ENCODE data around the gene ZNF804A. TPM values are rescaled to one million over a fixed set of nuclear protein-coding genes. Genes with fewer than 3 reads are reported as not detected.

The ZNF804A gene
- total RNA-seq, 1 experiment from 2014 or later = 3.4 TPM

DNA sequence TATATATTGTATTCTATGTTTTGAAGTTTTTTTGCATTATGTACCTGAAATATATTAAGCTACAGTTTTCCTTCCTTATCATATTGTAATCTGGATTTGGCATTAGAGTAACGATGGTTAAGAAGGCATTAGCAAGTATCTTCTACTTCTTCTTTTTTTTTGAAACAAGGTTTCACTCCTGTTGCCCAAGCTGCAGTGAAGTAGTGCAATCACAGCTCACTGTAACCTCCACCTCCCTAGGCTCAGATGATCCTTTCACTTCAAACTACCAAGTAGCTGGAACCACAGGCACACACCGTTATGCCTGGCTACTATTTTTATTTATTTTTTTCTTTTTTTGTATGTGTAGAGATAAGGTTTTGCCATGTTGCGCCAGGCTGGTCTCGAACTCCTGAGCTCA is 201.1 kb downstream of the ZNF804A start:
- POLR2A ChIA-PET (ENCODE audit: low non-redundant PET) = no interaction called here
- CTCF ChIA-PET = no interaction called here
- DNase-seq (ENCODE audit: low spot score) = no peak
- H3K4me3 ChIP-seq (ENCODE audit: low read depth, low read length, poor library complexity, severe bottlenecking) = no peak overlapping the region
- H3K27me3 ChIP-seq (replicated peaks; ENCODE audit: insufficient read depth, low read depth, low read length, poor library complexity) = no peaks in the 10 kb centered on the region
- TF ChIP-seq EZH2 (IDR thresholded peaks at IDR 0.05; ENCODE audit: borderline replicate concordance, low read depth, low read length, poor library complexity, severe bottlenecking) = no peak
- TF ChIP-seq, protein P1, sequence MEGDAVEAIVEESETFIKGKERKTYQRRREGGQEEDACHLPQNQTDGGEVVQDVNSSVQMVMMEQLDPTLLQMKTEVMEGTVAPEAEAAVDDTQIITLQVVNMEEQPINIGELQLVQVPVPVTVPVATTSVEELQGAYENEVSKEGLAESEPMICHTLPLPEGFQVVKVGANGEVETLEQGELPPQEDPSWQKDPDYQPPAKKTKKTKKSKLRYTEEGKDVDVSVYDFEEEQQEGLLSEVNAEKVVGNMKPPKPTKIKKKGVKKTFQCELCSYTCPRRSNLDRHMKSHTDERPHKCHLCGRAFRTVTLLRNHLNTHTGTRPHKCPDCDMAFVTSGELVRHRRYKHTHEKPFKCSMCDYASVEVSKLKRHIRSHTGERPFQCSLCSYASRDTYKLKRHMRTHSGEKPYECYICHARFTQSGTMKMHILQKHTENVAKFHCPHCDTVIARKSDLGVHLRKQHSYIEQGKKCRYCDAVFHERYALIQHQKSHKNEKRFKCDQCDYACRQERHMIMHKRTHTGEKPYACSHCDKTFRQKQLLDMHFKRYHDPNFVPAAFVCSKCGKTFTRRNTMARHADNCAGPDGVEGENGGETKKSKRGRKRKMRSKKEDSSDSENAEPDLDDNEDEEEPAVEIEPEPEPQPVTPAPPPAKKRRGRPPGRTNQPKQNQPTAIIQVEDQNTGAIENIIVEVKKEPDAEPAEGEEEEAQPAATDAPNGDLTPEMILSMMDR (conservative IDR thresholded peaks at IDR 0.05; ENCODE audit: low read depth, low read length) = no peak
- no TSS peak for BruUV-seq (replicated peaks)
- H3K4me1 ChIP-seq (ENCODE audit: insufficient read depth, low read length, poor library complexity, severe bottlenecking) = no peaks in the 10 kb centered on the region
- no peak overlapping the region for H3K27ac ChIP-seq (ENCODE audit: low read depth, low read length, poor library complexity, severe bottlenecking)
- H3K9me3 ChIP-seq (ENCODE audit: low read depth, low read length, poor library complexity, severe bottlenecking) = no peaks in the 10 kb centered on the region
- no peaks in the 10 kb centered on the region for H3K36me3 ChIP-seq (ENCODE audit: insufficient read depth, low read length, poor library complexity, severe bottlenecking)
- intact Hi-C loops (cut with micrococcal nuclease; ENCODE audit: unreplicated experiment) = no loop called here

DNA sequence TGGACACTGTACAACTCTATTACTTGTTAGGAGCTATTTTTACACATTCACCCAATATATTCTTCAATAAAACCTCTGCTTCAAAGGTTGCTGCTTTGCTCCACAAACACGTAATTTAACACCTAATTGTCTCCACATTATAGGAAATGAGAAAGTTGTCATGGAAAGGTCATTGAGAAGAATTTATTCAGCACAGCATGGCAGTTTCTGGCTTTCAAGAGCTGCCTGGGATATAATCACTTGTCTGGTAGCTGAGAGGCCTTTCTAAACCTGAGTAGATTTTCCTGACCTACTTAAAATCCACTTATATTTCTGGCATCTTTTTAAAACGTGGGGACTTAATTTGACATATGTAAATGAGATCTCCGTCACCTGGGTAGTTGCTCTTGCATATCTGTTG is 216.1 kb downstream of the ZNF804A start:
- CTCF ChIA-PET = no interaction called here

DNA sequence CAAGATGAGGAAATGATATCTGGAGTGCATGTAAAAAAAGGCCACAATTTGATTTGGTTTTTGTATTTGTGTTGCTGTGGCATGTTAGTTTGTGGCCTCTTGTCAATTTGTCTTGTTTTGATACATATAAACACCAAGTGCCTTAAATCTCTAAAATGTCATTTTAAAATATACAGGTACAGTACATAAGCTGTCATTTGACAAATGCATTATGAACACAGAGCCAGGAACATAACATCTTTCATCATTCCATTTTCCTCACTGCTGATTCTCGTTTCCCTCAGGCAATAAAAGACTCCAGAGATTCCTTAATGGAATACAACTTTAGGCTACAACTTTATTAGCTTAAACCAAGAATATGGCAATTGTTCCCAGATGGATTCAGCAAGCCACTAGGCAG is 217.5 kb downstream of the ZNF804A start:
- no TSS peak for BruUV-seq (replicated peaks)
- ChIA-PET CTCF (no interaction called here), POLR2A (ENCODE audit: low non-redundant PET) (no interaction called here)
- Histone ChIP-seq H3K4me1 (ENCODE audit: insufficient read depth, low read length, poor library complexity, severe bottlenecking) (no peaks in the 10 kb centered on the region), H3K4me3 (ENCODE audit: low read depth, low read length, poor library complexity, severe bottlenecking) (no peak overlapping the region), H3K27me3 (replicated peaks; ENCODE audit: insufficient read depth, low read depth, low read length, poor library complexity) (no peaks in the 10 kb centered on the region), H3K9me3 (ENCODE audit: low read depth, low read length, poor library complexity, severe bottlenecking) (no peaks in the 10 kb centered on the region), H3K27ac (ENCODE audit: low read depth, low read length, poor library complexity, severe bottlenecking) (no peak overlapping the region), H3K36me3 (ENCODE audit: insufficient read depth, low read length, poor library complexity, severe bottlenecking) (no peaks in the 10 kb centered on the region)
- TF ChIP-seq, protein P1 (conservative IDR thresholded peaks at IDR 0.05; ENCODE audit: low read depth, low read length) = no peak
- no peak for TF ChIP-seq EZH2 (IDR thresholded peaks at IDR 0.05; ENCODE audit: borderline replicate concordance, low read depth, low read length, poor library complexity, severe bottlenecking)
- intact Hi-C loops (cut with micrococcal nuclease; ENCODE audit: unreplicated experiment) = no loop called here
- DNase-seq (ENCODE audit: low spot score) = no peak

More for the DNA sequence above, 216.1 kb downstream of the ZNF804A start:
- TF ChIP-seq EZH2 (IDR thresholded peaks at IDR 0.05; ENCODE audit: borderline replicate concordance, low read depth, low read length, poor library complexity, severe bottlenecking) = no peak
- TF ChIP-seq, protein P1 (conservative IDR thresholded peaks at IDR 0.05; ENCODE audit: low read depth, low read length) = no peak
- Histone ChIP-seq H3K36me3 (ENCODE audit: insufficient read depth, low read length, poor library complexity, severe bottlenecking) (no peaks in the 10 kb centered on the region), H3K27me3 (replicated peaks; ENCODE audit: insufficient read depth, low read depth, low read length, poor library complexity) (no peaks in the 10 kb centered on the region), H3K4me1 (ENCODE audit: insufficient read depth, low read length, poor library complexity, severe bottlenecking) (no peaks in the 10 kb centered on the region), H3K4me3 (ENCODE audit: low read depth, low read length, poor library complexity, severe bottlenecking) (no peak overlapping the region), H3K9me3 (ENCODE audit: low read depth, low read length, poor library complexity, severe bottlenecking) (no peaks in the 10 kb centered on the region), H3K27ac (ENCODE audit: low read depth, low read length, poor library complexity, severe bottlenecking) (no peak overlapping the region)
- POLR2A ChIA-PET (ENCODE audit: low non-redundant PET) = no interaction called here
- BruUV-seq (replicated peaks) = no TSS peak
- peak; percentile 35 for DNase-seq (ENCODE audit: low spot score)
- intact Hi-C loops (cut with micrococcal nuclease; ENCODE audit: unreplicated experiment) = no loop called here
